GM12864 (cell line): ENCODE results near the gene VMA21.

Experiments
- DNase-seq: peaks from one replicate; pipeline ENCODE4 v3.0.0-alpha.2; 2011; ENCODE audit warnings: low read depth
- H3K4me3 ChIP-seq: 2 replicates; pipeline ENCODE4 v1.5.1; 2011; ENCODE audit warnings: mild to moderate bottlenecking, low read depth, low read length, control low read depth
- CTCF ChIP-seq: IDR thresholded peaks from 2 replicates; pipeline ENCODE4 v1.5.1; 2011; ENCODE audit warnings: low read depth, mild to moderate bottlenecking, moderate library complexity, low read length, control low read depth, inconsistent platforms; ENCODE audit errors: missing control alignments

The VMA21 gene

GRCh38 chrX:151402719-151403390, 5.8 kb downstream of the VMA21 start:
- TF ChIP-seq CTCF: no peak
- no peak overlapping the region for H3K4me3 ChIP-seq
- no peak for DNase-seq

- DNase-seq: no peak
- TF ChIP-seq CTCF: no peak
- H3K4me3 ChIP-seq: no peak overlapping the region
These were observed 19.6 kb downstream of the VMA21 start for GRCh38 chrX:151416579-151416978.

GRCh38 chrX:151419782-151420181, 22.8 kb downstream of the VMA21 start:
- DNase-seq: no peak
- H3K4me3 ChIP-seq: no peak overlapping the region
- TF ChIP-seq CTCF: no peak

- H3K4me3 ChIP-seq: no peak overlapping the region
- TF ChIP-seq CTCF: no peak
- DNase-seq: no peak
These were observed 27.5 kb downstream of the VMA21 start for GRCh38 chrX:151424505-151424904.

- no peak for TF ChIP-seq CTCF
- no peak for DNase-seq
- no peak overlapping the region for H3K4me3 ChIP-seq
These were observed 51.5 kb downstream of the VMA21 start for GRCh38 chrX:151448509-151448908.

- no peak for TF ChIP-seq CTCF
- no peak overlapping the region for H3K4me3 ChIP-seq
- no peak for DNase-seq
These were observed 61.8 kb downstream of the VMA21 start for GRCh38 chrX:151458824-151459223.
